SK-N-SH (cell line): ENCODE results near the gene ZNRD2. TPM values are rescaled to one million over a fixed set of nuclear protein-coding genes. Genes with fewer than 3 reads are reported as not detected.

Experiments used
- CTCF ChIA-PET: fragments of 300-600, 350-600 bp; formaldehyde crosslinking; extraction: SDS; loops from one replicate; lab custom pipeline; 2021; lab: Yijun Ruan, JAX
- POLR2A ChIA-PET: fragments of 350-600 bp; sonication (Branson Sonifier 250); formaldehyde crosslinking; extraction: SDS; loops from one replicate; lab custom pipeline; 2020; ENCODE audit warnings: antibody characterized with exemption, inconsistent platforms; lab: Yijun Ruan, JAX
- DNase-seq: peaks from one replicate; pipeline ENCODE4 v3.0.0; 2012
- H2AFZ ChIP-seq: fragments of 200-600 bp; sonication (generic); 2 replicates; pipeline ENCODE4 v1.8.1; 2016; ENCODE audit warnings: antibody characterized with exemption, mild to moderate bottlenecking, low read depth
- H3F3A ChIP-seq: fragments of 200-600 bp; sonication (generic); replicated peaks from 2 replicates; pipeline ENCODE3; 2016; ENCODE audit warnings: antibody characterized with exemption, mild to moderate bottlenecking; ENCODE audit not compliant: insufficient read depth
- H3K27ac ChIP-seq, 2 experiments: fragments of 200-500 bp in 1 of 2; fragments of 200-600 bp in 1 of 2; sonication (Bioruptor generic) in 1 of 2; sonication (generic), shearing (Covaris generic) in 1 of 2; 2 replicates each; pipeline versions ENCODE4 v1.5.1 to v1.6.1; 2014 to 2016; ENCODE audit warnings: low read depth in 2 of 2, inconsistent platforms in 1 of 2, low read length in 1 of 2, mild to moderate bottlenecking in 1 of 2, mixed read lengths in 1 of 2
- H3K27me3 ChIP-seq: fragments of 200-600 bp; sonication (generic), shearing (Covaris generic); 2 replicates; pipeline ENCODE4 v1.6.1; 2016; ENCODE audit warnings: mixed run types; ENCODE audit not compliant: insufficient read depth
- H3K36me3 ChIP-seq, 2 experiments: fragments of 200-500 bp in 1 of 2; fragments of 200-600 bp in 1 of 2; sonication (Bioruptor generic) in 1 of 2; sonication (generic) in 1 of 2; replicated peaks in 1 of 2; 2 replicates each; pipeline versions ENCODE3 to v1.5.1; 2014 to 2016; ENCODE audit warnings: low read length in 1 of 2, mild to moderate bottlenecking in 1 of 2; ENCODE audit not compliant: insufficient read depth in 2 of 2, control insufficient read depth in 1 of 2
- H3K4me1 ChIP-seq, 2 experiments: fragments of 200-500 bp in 1 of 2; fragments of 200-600 bp in 1 of 2; sonication (Bioruptor generic) in 1 of 2; sonication (generic), shearing (Covaris generic) in 1 of 2; 2 replicates each; pipeline versions ENCODE4 v1.5.1 to v1.6.1; 2014 to 2016; ENCODE audit warnings: low read depth in 1 of 2, low read length in 1 of 2, mixed run types in 1 of 2; ENCODE audit not compliant: insufficient read depth in 2 of 2, control insufficient read depth in 1 of 2
- H3K4me2 ChIP-seq: fragments of 200-600 bp; sonication (generic), shearing (Covaris generic); 2 replicates; pipeline ENCODE4 v1.6.1; 2017; ENCODE audit warnings: mixed run types
- H3K4me3 ChIP-seq, 2 experiments: fragments of 200-500 bp in 1 of 2; fragments of 200-600 bp in 1 of 2; sonication (Bioruptor generic) in 1 of 2; sonication (generic), shearing (Covaris generic) in 1 of 2; 2 replicates each; pipeline versions ENCODE4 v1.5.1 to v1.8.1; 2014 to 2016; ENCODE audit warnings: low read depth in 2 of 2, inconsistent platforms in 1 of 2, low read length in 1 of 2, mild to moderate bottlenecking in 1 of 2, mixed read lengths in 1 of 2, moderate library complexity in 1 of 2
- H3K79me2 ChIP-seq: fragments of 200-600 bp; sonication (generic); 2 replicates; pipeline ENCODE4 v1.8.1; 2017; ENCODE audit warnings: mild to moderate bottlenecking; ENCODE audit not compliant: insufficient read depth
- H3K9ac ChIP-seq: fragments of 200-600 bp; sonication (generic); 2 replicates; pipeline ENCODE4 v1.6.1; 2017; ENCODE audit warnings: mixed run types
- H3K9me2 ChIP-seq: fragments of 200-600 bp; sonication (generic); 2 replicates; pipeline ENCODE4 v1.6.1; 2017; ENCODE audit warnings: mixed run types
- H3K9me3 ChIP-seq: fragments of 200-600 bp; sonication (generic); 2 replicates; pipeline ENCODE4 v1.6.1; 2017; ENCODE audit warnings: mixed run types, mild to moderate bottlenecking, moderate library complexity
- H4K20me1 ChIP-seq: fragments of 200-600 bp; sonication (generic); 2 replicates; pipeline ENCODE4 v1.6.1; 2017; ENCODE audit warnings: mild to moderate bottlenecking, mixed run types; ENCODE audit not compliant: insufficient read depth
- CTCF ChIP-seq: fragments of 200-600 bp; sonication (generic); IDR thresholded peaks from 2 replicates; pipeline ENCODE4 v1.6.1; 2017; ENCODE audit warnings: antibody characterized with exemption, mild to moderate bottlenecking, moderate library complexity
- FOSL2 ChIP-seq: IDR thresholded peaks from 2 replicates; pipeline ENCODE4 v1.4.0; 2012; ENCODE audit warnings: low read depth, mild to moderate bottlenecking, moderate library complexity, borderline replicate concordance
- FOXJ3 ChIP-seq: sonication (generic); formaldehyde crosslinking; IDR thresholded peaks from 2 replicates; pipeline ENCODE4 v1.5.1; 2020; ENCODE audit warnings: mild to moderate bottlenecking, missing genetic modification reagents
- FOXM1 ChIP-seq: IDR thresholded peaks from 2 replicates; pipeline ENCODE4 v1.4.0; 2012; ENCODE audit warnings: low read depth, mild to moderate bottlenecking
- IRF3 ChIP-seq: fragments of 150-350 bp; IDR thresholded peaks from 2 replicates; pipeline ENCODE4 v1.6.1; 2016; ENCODE audit warnings: mild to moderate bottlenecking, low read depth, low read length
- MXI1 ChIP-seq: IDR thresholded peaks from 2 replicates; pipeline ENCODE4 v1.6.1; 2012; ENCODE audit warnings: mild to moderate bottlenecking, low read depth, low read length, improper control_type of control experiment
- PBX3 ChIP-seq: IDR thresholded peaks from 2 replicates; pipeline ENCODE4; 2012
- POLR2AphosphoS5 ChIP-seq: IDR thresholded peaks from 2 replicates; pipeline ENCODE4 v1.6.1; 2012; ENCODE audit warnings: low read depth, low read length
- RAD21 ChIP-seq: IDR thresholded peaks from 2 replicates; pipeline ENCODE4 v1.6.1; 2012; ENCODE audit warnings: mild to moderate bottlenecking, low read length
- RFX5 ChIP-seq: IDR thresholded peaks from 2 replicates; pipeline ENCODE4 v1.6.1; 2012; ENCODE audit warnings: mild to moderate bottlenecking, improper control_type of control experiment, low read length
- SIN3A ChIP-seq: IDR thresholded peaks from 2 replicates; pipeline ENCODE4 v1.6.1; 2012; ENCODE audit warnings: low read depth, mild to moderate bottlenecking, low read length, moderate library complexity, borderline replicate concordance
- SMC3 ChIP-seq: IDR thresholded peaks from 2 replicates; pipeline ENCODE4 v1.6.1; 2012; ENCODE audit warnings: low read depth, low read length, improper control_type of control experiment
- WGBS: methylation state at CpG from one replicate; pipeline ENCODE4 v1.1.6; 2017; ENCODE audit warnings: low lambda C conversion rate; 5-methylcytosine and 5-hydroxymethylcytosine counted together
- polyA plus RNA-seq, 3 experiments: library from polyadenylated mRNA; depleted of rRNA; stranded (reverse); fragments of >200 nt; gene quantifications; 2 replicates each; pipeline ENCODE4 v1.2.3, GENCODE V29; 2012
- TF ChIP-seq, protein P1 (sequence below): IDR thresholded peaks from 2 replicates; pipeline ENCODE4 v1.4.0; 2012; ENCODE audit warnings: low read depth, borderline replicate concordance

The ZNRD2 gene
- polyA plus RNA-seq, 1 of the 3 experiments (the other 2 are of a cell fraction) = 78.1 TPM

GRCh38 chr11:65574109-65574810 lies 4.0 kb downstream of the ZNRD2 start:
- Histone ChIP-seq H3K79me2 (peaks cover 63% of the 10 kb centered on the region), H3K4me1 (peaks cover 45 to 55% of the 10 kb centered on the region in 2 experiments; a peak in 3 of 4 replicates), H2AFZ (no peak overlapping the region), H3K4me3 (peak overlapping the region; percentile 76 to 99), H4K20me1 (peaks cover 25% of the 10 kb centered on the region), H3K9me3 (no peaks in the 10 kb centered on the region), H3K4me2 (peak overlapping the region; percentile 83), H3K27me3 (no peaks in the 10 kb centered on the region), H3K9ac (peak overlapping the region; percentile 66; the same call in 1 of the 2 replicates), H3K36me3 (peaks cover 12 to 13% of the 10 kb centered on the region in 2 experiments), H3K9me2 (no peaks in the 10 kb centered on the region), H3K27ac (peak overlapping the region; percentile 56 to 58), H3F3A (peaks cover 42% of the 10 kb centered on the region)
- ChIA-PET POLR2A (no interaction called here), CTCF (interaction anchor here (1.2 to 13.6 kb wide), 11 partner anchors 8 to 65 kb away, joined by 3 to 295 read pairs (median 7); partner anchors contain the start of genes KCNK7, LTBP3, MAP3K11 and SIPA1)
- WGBS = 0% methylated on average over 3 of the region's 67 CpGs
- DNase-seq = peak; percentile 98
- TF ChIP-seq, protein P1, sequence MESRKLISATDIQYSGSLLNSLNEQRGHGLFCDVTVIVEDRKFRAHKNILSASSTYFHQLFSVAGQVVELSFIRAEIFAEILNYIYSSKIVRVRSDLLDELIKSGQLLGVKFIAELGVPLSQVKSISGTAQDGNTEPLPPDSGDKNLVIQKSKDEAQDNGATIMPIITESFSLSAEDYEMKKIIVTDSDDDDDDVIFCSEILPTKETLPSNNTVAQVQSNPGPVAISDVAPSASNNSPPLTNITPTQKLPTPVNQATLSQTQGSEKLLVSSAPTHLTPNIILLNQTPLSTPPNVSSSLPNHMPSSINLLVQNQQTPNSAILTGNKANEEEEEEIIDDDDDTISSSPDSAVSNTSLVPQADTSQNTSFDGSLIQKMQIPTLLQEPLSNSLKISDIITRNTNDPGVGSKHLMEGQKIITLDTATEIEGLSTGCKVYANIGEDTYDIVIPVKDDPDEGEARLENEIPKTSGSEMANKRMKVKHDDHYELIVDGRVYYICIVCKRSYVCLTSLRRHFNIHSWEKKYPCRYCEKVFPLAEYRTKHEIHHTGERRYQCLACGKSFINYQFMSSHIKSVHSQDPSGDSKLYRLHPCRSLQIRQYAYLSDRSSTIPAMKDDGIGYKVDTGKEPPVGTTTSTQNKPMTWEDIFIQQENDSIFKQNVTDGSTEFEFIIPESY = no peak
- TF ChIP-seq PBX3 = no peak
- peak; percentile 26; the same call in 1 of the 2 replicates for TF ChIP-seq RAD21
- no peak for TF ChIP-seq MXI1
- TF ChIP-seq POLR2AphosphoS5 = no peak
- TF ChIP-seq SMC3 = 0 out of 2 replicates have a peak, but pooled peaks have one; percentile 32
- TF ChIP-seq RFX5 = no peak
- no peak for TF ChIP-seq FOXM1
- no peak for TF ChIP-seq FOXJ3 (CRISPR knock-in tag)
- peak; percentile 63; the same call in 1 of the 2 replicates for TF ChIP-seq SIN3A
- no peak for TF ChIP-seq FOSL2
- no peak for TF ChIP-seq IRF3
- peak; percentile 59 for TF ChIP-seq CTCF
